A549 (cell line): ENCODE results near the gene SYNGR4. TPM values are rescaled to one million over a fixed set of nuclear protein-coding genes. Genes with fewer than 3 reads are reported as not detected.

Experiments used
- ATAC-seq, 2 experiments: fragments of 200-7000 bp in 1 of 2; fragments of >200 bp in 1 of 2; cut with Nextera tagmentation in 1 of 2; cut with Tn5 transposase in 1 of 2; 3 replicates each; pipeline versions ENCODE4 v1.8.0 to v1.9.1; 2018 to 2020; ENCODE audit warnings: mild to moderate bottlenecking in 1 of 2, moderate library complexity in 1 of 2
- CTCF ChIA-PET: fragments of 300-600 bp; sonication (Branson Sonifier 250); formaldehyde crosslinking; extraction: SDS; loops from one replicate; lab custom pipeline; 2021; ENCODE audit warnings: antibody characterized with exemption, inconsistent platforms; lab: Yijun Ruan, JAX
- POLR2A ChIA-PET: fragments of 350-600 bp; formaldehyde crosslinking; extraction: SDS; loops from one replicate; lab custom pipeline; 2021; ENCODE audit warnings: antibody characterized with exemption, inconsistent platforms; lab: Yijun Ruan, JAX
- DNase-seq, 2 experiments: peaks; one replicate each; pipeline versions ENCODE4 v3.0.0 to v3.0.0-alpha.2; 2011 to 2016; ENCODE audit warnings: low read depth in 1 of 2, low spot score in 1 of 2
- FAIRE-seq: peaks from 2 replicates; lab custom pipeline; 2011; peaks lifted over from hg19 to GRCh38; lab: Jason Lieb, UNC
- H3K27ac ChIP-seq, 2 experiments: fragments of >200 bp; sonication (Bioruptor Twin); formaldehyde crosslinking; 3 replicates each; pipeline ENCODE4 v1.5.1; 2016 to 2017
- H3K4me1 ChIP-seq: fragments of >200 bp; sonication (Bioruptor Twin); formaldehyde crosslinking; 3 replicates; pipeline ENCODE4 v1.6.1; 2016
- H3K4me2 ChIP-seq: fragments of >200 bp; sonication (Bioruptor Twin); formaldehyde crosslinking; 3 replicates; pipeline ENCODE4 v1.6.1; 2016
- H3K4me3 ChIP-seq: fragments of >200 bp; sonication (Bioruptor Twin); formaldehyde crosslinking; 3 replicates; pipeline ENCODE4 v1.5.1; 2016
- H3K9me3 ChIP-seq: fragments of >200 bp; sonication (Bioruptor Twin); formaldehyde crosslinking; 3 replicates; pipeline ENCODE4 v1.6.1; 2016
- ATOH8 ChIP-seq: fragments of 250-450 bp; sonication (Bioruptor Pico); IDR thresholded peaks from 2 replicates; pipeline ENCODE4 v1.5.0; 2020; ENCODE audit warnings: low read depth, mild to moderate bottlenecking, moderate library complexity
- BCL3 ChIP-seq: fragments of >200 bp; sonication (Bioruptor Twin); formaldehyde crosslinking; IDR thresholded peaks from 3 replicates; pipeline ENCODE4 v1.6.1; 2016
- CBX2 ChIP-seq: fragments of 200-600 bp; sonication (generic); IDR thresholded peaks from 2 replicates; pipeline ENCODE4 v1.6.1; 2016; ENCODE audit warnings: low read depth, mild to moderate bottlenecking, borderline replicate concordance
- CBX8 ChIP-seq: fragments of 200-600 bp; sonication (generic); IDR thresholded peaks from 2 replicates; pipeline ENCODE4 v1.6.1; 2016
- CEBPB ChIP-seq, 2 experiments: fragments of >200 bp in 1 of 2; sonication (Bioruptor Twin) in 1 of 2; formaldehyde crosslinking in 1 of 2; IDR thresholded peaks; 2 replicates each; pipeline ENCODE4 v1.6.1; 2012 to 2016
- CTCF ChIP-seq: fragments of >200 bp; sonication (Bioruptor Twin); formaldehyde crosslinking; IDR thresholded peaks from 3 replicates; pipeline ENCODE4 v1.5.1; 2016
- ELK1 ChIP-seq: fragments of 150-350 bp; IDR thresholded peaks from 2 replicates; pipeline ENCODE4 v1.6.1; 2014; ENCODE audit warnings: low read depth, mild to moderate bottlenecking, low read length
- EP300 ChIP-seq, 2 experiments: fragments of >200 bp; sonication (Bioruptor Twin); formaldehyde crosslinking; IDR thresholded peaks; 2 replicates in 1 of 2; 3 replicates in 1 of 2; pipeline ENCODE4 v1.6.1; 2016 to 2017
- ESRRA ChIP-seq: fragments of 150-350 bp; IDR thresholded peaks from 2 replicates; pipeline ENCODE4 v1.6.1; 2014; ENCODE audit warnings: mild to moderate bottlenecking, low read length, borderline replicate concordance
- FOSL2 ChIP-seq, 2 experiments: fragments of 450-650 bp in 1 of 2; fragments of >200 bp in 1 of 2; sonication (Bioruptor Twin) in 1 of 2; formaldehyde crosslinking; IDR thresholded peaks; 2 replicates each; pipeline versions ENCODE4 v1.5.0 to v1.6.1; 2016 to 2020; ENCODE audit warnings: mild to moderate bottlenecking in 1 of 2, moderate library complexity in 1 of 2
- KDM1A ChIP-seq: fragments of 200-600 bp; sonication (generic); IDR thresholded peaks from 2 replicates; pipeline ENCODE4 v1.6.1; 2016; ENCODE audit warnings: low read depth, mild to moderate bottlenecking
- MAZ ChIP-seq: fragments of 150-350 bp; IDR thresholded peaks from 2 replicates; pipeline ENCODE4 v1.6.1; 2014; ENCODE audit warnings: antibody characterized with exemption, low read depth, low read length, borderline replicate concordance
- MYC ChIP-seq: IDR thresholded peaks from 2 replicates; pipeline ENCODE4 v1.6.1; 2012; ENCODE audit warnings: mild to moderate bottlenecking, inconsistent platforms, low read length, improper control_type of control experiment, borderline replicate concordance
- NFE2L2 ChIP-seq: fragments of 150-350 bp; conservative IDR thresholded peaks from 2 replicates; pipeline ENCODE4 v1.6.1; 2014; ENCODE audit warnings: low read length
- NR3C1 ChIP-seq: fragments of >200 bp; sonication (Bioruptor Twin); formaldehyde crosslinking; IDR thresholded peaks from 3 replicates; pipeline ENCODE4 v1.6.1; 2017
- POLR2A ChIP-seq: IDR thresholded peaks from 2 replicates; pipeline ENCODE4 v1.6.1; 2012; ENCODE audit warnings: mild to moderate bottlenecking, low read length
- POLR2AphosphoS2 ChIP-seq: conservative IDR thresholded peaks from 2 replicates; pipeline ENCODE4 v1.6.1; 2012; ENCODE audit warnings: low read length, improper control_type of control experiment, inconsistent platforms
- RARB ChIP-seq: fragments of 250-450 bp; sonication (Bioruptor Pico); IDR thresholded peaks from 2 replicates; pipeline ENCODE4 v1.8.0; 2021; ENCODE audit warnings: mild to moderate bottlenecking, moderate library complexity
- RCOR1 ChIP-seq: fragments of 150-350 bp; IDR thresholded peaks from 2 replicates; pipeline ENCODE4 v1.6.1; 2014; ENCODE audit warnings: antibody characterized with exemption, low read length, low read depth
- REST ChIP-seq: fragments of 200-600 bp; sonication (generic); IDR thresholded peaks from 2 replicates; pipeline ENCODE4 v1.6.1; 2016; ENCODE audit warnings: antibody characterized with exemption, mild to moderate bottlenecking, moderate library complexity
- TFCP2L1 ChIP-seq: fragments of 250-450 bp; sonication (Bioruptor Pico); IDR thresholded peaks from 2 replicates; pipeline ENCODE4 v1.5.0; 2021; ENCODE audit warnings: mild to moderate bottlenecking
- ZC3H11A ChIP-seq: fragments of 450-650 bp; IDR thresholded peaks from 2 replicates; pipeline ENCODE4 v1.6.1; 2014; ENCODE audit warnings: antibody characterized with exemption, mild to moderate bottlenecking
- ZFP36 ChIP-seq: fragments of 450-650 bp; IDR thresholded peaks from 2 replicates; pipeline ENCODE4 v1.6.1; 2014; ENCODE audit warnings: borderline replicate concordance; ENCODE audit not compliant: partially characterized antibody
- WGBS: methylation state at CpG from one replicate; pipeline ENCODE4 v1.1.6; 2017; ENCODE audit errors: missing lambda C conversion rate; 5-methylcytosine and 5-hydroxymethylcytosine counted together
- polyA plus RNA-seq, 4 experiments: library from polyadenylated mRNA; depleted of rRNA in 3 of 4; stranded (reverse); fragments of >200 nt; fragmentation: RNase III in 1 of 4; extraction: RNeasy Plus Mini Kit Qiagen cat#74134 plus additional on column Dnase treatment in 1 of 4; gene quantifications; 2 replicates in 3 of 4; 3 replicates in 1 of 4; pipeline ENCODE4 v1.2.3, GENCODE V29; 2011 to 2017

The SYNGR4 gene
- polyA plus RNA-seq, 2 of the 4 experiments (the other 2 are of a cell fraction): 2.3 to 4.4 TPM

GRCh38 chr19:48342841-48343540, 21.2 kb upstream of the SYNGR4 start:
- Histone ChIP-seq H3K9me3 (no peaks in the 10 kb centered on the region), H3K27ac (peak overlapping the region in 1 of 2 experiments; percentile 55; a peak in 3 of 6 replicates), H3K4me1 (peaks cover 21% of the 10 kb centered on the region), H3K4me3 (no peak overlapping the region), H3K4me2 (peak overlapping the region; percentile 1; the same call in 1 of the 3 replicates)
- TF ChIP-seq FOSL2 (IDR thresholded peaks at IDR 0.05) (no peak), FOSL2 (CRISPR knock-in tag; IDR thresholded peaks at IDR 0.05) (peak; percentile 89), EP300 (IDR thresholded peaks at IDR 0.05) (no peak), CEBPB (IDR thresholded peaks at IDR 0.05) (peak; percentile 8 to 75; a peak in 3 of 4 replicates), ZFP36 (no peak), RCOR1 (0 out of 2 replicates have a peak, but pooled peaks have one; percentile 34)
- ChIA-PET CTCF (interaction anchor here (1.2 to 17.4 kb wide), 3 partner anchors 7 to 48 kb away, joined by 3 to 224 read pairs (median 3); partner anchors contain the start of gene KDELR1), POLR2A (no interaction called here)
- no peak for FAIRE-seq
- peak; percentile 57 to 70 for DNase-seq
- 78% methylated on average over 23 of the region's 23 CpGs for WGBS
- ATAC-seq: peak; percentile 23 to 40; a peak in 2 of 6 replicates

GRCh38 chr19:48344892-48345291, 19.3 kb upstream of the SYNGR4 start:
- Histone ChIP-seq H3K4me2 (no peak overlapping the region), H3K4me3 (no peak overlapping the region), H3K4me1 (peaks cover 18% of the 10 kb centered on the region), H3K9me3 (no peaks in the 10 kb centered on the region), H3K27ac (no peak overlapping the region)
- POLR2A ChIA-PET: no interaction called here
- no peak for FAIRE-seq
- WGBS: 98% methylated on average over 6 of the region's 6 CpGs
- TF ChIP-seq ZC3H11A (no peak), MYC (no peak), NR3C1 (no peak), RCOR1 (no peak), TFCP2L1 (CRISPR knock-in tag) (no peak), ATOH8 (CRISPR knock-in tag) (no peak), REST (no peak), RARB (no peak), BCL3 (no peak), ESRRA (no peak), MAZ (no peak), CBX2 (no peak), POLR2AphosphoS2 (no peak), ELK1 (no peak), CBX8 (no peak), CTCF (no peak), NFE2L2 (no peak), POLR2A (no peak), KDM1A (no peak)
- CTCF ChIA-PET: interaction anchor here (0.6 to 17.4 kb wide), 3 partner anchors 9 to 30 kb away, joined by 3 to 224 read pairs (median 3); no protein-coding TSS in a partner anchor
- peak in 1 of 2 experiments; percentile 66; a peak in 3 of 6 replicates for ATAC-seq
- no peak for DNase-seq
